ENCODE measurements around the gene BRD9.
A peak's percentile ranks its signal among the peaks of the same experiment; 100 is the strongest.
"Not testable (repeated sequence)": the region's sequence is repeated elsewhere in the genome, so short reads cannot be mapped to it uniquely, and the experiment has no call there.

The BRD9 gene

DNA sequence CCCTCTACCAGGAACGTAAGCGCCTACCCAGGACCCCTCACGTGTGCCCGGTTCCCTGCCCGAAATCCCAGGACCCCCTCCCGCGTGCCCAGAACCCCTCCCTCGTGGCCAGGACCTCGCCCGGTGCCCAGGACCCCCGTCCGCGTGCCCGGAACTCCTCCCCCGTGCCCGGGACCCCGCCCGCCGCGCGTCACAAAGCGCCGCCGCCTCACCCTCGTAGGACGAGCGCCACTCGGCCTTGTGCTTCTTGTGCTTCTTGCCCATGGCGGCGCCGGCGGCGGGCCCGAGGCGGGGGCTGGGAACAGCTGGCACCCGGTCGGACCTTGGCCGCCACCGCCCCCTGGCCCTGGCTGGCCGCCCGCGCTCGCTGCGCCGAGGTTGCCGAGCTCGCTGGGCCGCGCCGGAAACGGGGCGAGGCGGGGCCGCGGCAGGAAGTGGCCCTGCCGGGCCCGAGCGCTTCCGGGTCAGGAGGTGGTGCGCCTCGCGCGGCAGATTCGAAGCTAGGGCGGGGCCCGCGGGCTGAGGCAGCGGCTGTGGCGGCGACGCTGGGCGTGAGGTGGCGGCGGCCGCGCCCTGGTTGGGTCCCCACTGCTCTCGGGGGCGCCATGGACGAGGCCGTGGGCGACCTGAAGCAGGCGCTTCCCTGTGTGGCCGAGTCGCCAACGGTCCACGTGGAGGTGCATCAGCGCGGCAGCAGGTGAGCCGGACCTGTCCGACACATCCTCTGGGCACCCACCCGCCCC is at the start of gene BRD9, which contains the start of gene TRIP13:
Gene BRD9 (minus strand): TSS at position 408 of the 743 bp plus-strand sequence. CDS start 144 bp downstream, at position 264.
Gene TRIP13 (plus strand): TSS at position 491 of the 743 bp plus-strand sequence. CDS start 115 bp downstream, at position 606.
- peak; percentile 78 for DNase-seq

DNA sequence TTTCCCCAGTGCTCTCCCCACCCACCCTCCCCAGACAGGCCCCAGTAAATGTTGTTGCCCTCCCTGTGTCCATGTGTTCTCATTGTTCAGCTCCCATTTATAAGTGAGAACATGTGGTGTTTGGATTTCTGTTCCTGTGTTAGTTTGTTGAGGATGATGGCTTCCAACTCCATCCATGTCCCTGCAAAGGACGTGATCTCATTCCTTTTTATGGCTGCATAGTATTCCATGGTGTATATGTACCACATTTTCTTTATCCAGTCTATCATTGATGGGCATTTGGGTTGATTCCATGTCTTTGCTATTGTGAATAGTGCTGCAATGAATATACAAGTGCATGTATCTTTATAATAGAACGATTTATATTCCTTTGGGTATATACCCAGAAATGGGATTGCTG is 48.1 kb upstream of the BRD9 start:
- DNase-seq, result not testable (repeated sequence)

DNA sequence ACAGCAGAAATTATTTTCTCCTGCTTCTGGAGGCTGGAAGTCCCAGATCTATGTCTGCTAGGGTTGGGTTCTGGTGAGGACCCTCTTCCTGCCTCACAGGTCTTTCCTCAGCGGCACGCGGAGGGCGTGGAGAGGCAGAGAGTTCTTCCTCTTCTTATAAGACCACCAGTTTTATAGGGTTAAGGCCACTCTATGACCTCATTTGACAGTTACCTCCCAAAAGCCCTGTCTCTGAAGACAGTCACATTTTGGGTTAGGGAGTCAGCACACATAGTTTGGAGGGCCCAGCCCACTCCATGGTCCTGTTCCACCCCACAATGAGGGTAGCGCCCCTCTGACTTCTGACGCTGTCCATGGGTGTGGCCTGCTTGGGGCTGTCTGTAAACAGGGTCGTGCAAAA is 46.8 kb upstream of the BRD9 start:
- no peak for DNase-seq

DNA sequence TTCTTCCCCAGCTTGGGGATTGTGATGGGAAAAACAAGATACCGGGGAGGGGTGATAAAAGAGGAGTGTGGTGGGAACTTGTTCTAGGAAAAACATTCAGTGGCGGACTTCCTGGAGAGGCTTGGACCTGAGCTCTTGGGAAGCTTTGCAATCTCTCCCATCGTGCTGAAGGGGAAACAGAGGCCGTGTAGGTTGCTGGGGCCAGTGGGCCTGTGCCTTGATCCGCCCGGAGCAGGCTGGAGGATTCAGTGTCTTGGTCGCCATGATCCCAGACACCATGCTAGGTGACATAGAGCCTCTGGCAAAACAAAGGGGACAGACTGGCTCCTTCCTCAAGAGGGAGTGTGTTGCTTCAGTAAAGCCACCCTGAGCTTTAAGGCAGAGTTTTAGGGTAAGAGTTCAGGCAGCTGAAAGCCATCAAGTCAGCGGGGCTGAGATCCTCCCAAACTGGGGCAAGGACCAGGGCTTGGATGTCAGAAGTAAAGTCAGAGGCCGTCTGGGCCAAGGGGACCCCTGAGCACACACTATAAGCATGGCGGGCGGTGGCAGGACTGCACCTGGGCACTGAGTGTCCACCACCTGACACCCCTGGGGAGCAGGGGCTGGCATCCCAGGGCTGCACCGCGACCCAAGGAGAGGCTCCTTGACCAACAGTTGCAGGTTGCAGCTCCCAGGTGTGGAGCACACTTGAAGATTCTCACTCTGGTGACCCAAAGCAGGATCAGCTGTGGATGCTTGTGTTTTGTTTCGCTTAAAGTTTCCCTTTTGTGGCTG is 44.7 kb upstream of the BRD9 start:
- DNase-seq, result no peak

DNA sequence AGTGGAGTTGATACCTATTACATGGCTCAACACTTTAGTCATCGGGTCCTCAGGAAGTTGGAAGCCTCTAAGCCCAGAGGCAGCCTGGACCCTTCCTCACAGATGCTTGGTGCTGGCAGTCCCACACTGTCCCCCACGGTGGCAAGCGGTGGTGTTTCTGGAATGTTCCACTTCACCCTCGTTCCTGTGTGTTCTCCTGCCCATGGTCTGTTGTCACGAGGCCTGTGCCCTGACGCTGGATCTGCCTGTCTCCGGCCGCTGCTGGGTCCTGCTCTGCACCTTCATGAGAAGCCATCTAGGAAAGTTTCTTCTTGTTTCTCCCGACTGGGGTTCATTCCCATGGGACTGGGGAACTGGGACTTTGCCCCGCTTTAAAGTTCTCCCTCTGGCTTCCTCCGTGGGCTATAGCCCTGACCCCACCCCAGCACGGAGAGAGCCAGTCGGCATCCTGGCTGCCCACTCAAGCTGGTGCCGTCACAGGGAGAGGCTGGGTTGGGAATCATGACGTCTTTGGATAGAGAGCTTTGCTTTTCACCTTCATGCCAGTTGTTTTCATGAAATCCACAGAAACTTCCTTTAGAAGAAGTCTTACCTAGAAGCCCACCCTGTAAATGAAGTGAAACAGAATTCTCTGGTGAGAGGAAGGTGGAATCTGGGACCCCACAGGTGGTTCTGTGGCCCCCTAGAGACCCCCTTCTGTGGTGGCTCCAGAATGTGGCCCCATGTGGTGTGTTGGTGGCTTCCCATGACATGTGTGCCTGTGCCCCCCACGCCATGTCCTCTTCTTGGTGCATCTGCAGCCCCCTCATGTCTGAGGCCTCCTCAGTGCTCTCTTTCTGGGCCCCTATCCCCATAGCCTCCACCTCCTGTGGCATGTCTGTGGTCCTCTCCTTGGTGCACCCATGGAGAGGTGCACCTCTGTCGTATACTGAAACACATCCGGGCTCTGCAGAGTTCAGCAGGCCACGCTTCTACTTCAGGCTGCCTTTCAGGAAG is 43.8 kb upstream of the BRD9 start:
- no peak for DNase-seq

DNA sequence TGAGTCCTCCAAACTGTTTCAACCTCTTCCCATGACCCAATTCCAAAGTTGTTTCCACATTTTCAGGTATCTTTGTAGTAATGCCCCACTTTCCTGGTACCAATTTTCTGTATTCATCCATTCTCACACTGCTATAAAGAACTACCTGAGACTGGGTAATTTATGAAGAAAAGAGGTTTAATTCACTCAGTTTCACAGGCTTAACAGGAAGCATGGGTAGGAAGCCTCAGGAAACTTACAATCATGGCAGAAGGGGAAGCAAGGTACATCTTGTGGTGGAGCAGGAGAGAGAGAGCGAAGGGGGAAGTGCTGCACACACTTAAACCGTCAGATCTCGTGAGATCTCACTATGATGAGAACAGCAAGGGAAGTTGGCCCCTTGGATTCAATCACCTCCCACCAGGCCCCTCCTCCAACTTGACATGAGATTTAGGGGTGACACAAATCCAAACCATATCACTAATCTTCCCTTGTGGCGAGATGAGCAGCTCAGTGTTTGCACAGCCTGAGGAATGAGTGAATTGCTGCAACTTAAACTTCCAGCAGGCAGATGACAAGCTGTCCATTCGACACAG is 43.0 kb upstream of the BRD9 start:
- no peak for DNase-seq

DNA sequence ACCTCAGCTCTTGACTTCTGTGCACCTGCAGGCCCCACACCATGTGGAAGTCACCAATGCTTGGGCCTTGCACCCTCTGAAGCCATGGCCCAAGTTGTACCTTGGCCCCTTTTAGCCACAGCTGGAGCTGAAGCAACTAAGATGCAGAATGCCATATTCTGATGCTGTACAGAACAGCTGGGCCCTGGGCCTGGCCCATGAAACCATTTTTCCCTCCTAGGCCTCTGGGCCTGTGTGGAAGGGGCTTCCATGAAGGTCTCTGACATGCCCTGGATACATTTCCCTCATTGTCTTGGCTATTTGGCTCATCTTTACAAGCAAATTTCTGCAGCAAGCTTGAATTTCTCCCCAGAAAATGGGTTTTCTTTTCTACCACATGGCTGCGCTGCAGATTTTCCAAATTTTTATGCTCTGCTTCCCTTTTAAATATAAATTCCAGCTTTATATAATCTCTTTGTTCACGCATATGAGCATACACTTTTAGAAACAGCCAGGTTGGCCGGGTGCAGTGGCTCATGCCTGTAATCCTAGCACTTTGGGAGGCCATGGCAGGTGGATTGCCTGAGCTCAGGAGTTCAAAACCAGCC is 41.9 kb upstream of the BRD9 start:
- not testable (repeated sequence) for DNase-seq

DNA sequence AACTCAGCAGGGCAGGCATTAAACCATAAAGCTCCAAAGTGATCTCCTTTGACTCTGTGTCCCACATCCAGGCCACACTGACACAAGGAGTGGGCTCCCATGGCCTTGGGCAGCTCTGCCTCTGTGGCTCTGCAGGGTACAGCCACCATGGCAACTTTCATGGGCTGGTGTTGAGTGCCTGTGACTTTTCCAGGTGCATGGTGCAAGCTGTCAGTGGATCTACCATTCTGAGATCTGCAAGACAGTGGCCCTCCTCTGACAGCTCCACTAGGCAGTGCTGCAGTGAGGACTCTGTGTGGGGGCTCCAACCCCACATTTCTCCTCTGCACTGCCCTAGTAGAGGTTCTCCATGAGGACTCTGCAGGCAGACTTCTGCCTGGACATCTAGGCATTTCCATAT is 41.4 kb upstream of the BRD9 start:
- DNase-seq, result not testable (repeated sequence)

DNA sequence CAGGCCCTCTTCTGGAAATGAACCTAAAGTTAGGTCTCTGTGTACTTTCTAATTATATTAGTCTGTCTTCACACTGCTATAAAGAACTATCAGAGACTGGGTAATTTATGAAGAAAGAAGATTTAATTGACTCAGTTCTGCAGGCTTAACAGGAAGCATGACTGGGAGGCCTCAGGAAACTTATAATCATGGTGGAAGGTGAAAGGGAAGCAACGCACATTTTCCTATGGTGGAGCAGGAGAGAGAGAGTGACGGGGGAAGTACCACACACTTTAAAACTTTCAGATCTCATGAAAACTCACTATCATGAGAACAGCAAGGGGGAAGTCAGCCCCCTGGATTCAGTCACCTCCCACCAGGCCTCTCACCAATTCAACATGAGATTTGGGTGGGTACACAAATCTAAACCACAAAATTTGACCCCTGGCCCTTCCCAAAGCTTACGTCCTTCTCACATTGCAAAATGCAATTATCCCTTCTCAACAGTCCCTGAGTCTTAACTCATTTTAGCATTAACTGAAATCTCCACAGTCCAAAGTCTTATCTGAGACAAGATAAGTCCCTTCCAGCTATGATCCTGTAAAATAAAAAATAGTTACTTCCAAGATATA is 40.8 kb upstream of the BRD9 start:
- no peak for DNase-seq

DNA sequence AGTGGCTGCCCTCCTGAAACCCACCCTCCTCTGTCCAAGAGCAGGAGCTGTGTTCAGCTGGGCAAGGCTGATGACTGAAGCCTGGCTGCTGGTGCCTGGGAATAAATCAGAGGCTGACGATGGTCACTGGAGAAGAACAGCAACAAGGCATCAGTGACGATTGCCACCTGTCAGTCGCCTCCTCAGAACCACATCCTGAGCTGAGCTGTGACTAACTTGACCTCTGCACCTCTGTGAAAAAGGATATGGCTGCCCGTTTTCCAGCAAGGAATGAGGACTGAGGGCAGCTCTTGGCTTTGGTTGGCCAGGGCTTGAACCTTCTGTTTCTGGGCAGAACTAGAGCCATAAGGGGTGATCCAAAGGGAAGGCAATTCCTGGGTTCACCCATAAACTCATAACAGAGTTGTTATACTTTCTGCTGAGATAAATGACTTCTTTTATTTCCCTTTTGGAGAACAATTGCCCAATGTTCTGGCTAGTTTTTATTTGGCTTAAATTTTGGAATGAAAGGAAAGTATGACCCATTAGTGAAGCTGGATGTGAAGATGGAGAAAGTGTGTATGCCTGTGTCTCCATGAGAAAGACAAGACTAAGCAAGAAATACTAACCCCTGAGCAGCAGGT is 40.1 kb upstream of the BRD9 start:
- no peak for DNase-seq

DNA sequence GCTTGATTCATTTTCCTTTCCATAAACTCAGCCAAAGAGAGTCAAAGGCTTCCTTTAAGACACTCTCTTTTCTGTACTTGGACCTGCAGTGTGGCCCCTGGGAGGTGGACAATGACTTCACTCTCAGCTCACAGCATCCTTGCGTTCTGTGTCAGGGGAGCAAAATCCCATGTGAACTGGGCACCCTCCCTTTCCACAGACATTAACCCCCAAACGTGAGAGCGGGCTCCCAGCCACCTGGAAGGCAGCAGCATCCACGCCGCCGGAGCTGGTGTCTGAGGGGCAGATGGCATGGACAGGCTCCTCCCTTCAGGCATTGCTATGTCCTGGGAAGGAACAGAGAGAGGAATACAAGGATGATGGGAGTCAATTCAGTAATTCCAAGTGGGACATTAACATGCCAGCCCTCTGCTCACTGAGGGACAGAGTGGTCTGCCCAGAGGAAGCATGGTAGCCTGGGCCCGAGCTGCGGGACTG is 39.6 kb upstream of the BRD9 start:
- no peak for DNase-seq

DNA sequence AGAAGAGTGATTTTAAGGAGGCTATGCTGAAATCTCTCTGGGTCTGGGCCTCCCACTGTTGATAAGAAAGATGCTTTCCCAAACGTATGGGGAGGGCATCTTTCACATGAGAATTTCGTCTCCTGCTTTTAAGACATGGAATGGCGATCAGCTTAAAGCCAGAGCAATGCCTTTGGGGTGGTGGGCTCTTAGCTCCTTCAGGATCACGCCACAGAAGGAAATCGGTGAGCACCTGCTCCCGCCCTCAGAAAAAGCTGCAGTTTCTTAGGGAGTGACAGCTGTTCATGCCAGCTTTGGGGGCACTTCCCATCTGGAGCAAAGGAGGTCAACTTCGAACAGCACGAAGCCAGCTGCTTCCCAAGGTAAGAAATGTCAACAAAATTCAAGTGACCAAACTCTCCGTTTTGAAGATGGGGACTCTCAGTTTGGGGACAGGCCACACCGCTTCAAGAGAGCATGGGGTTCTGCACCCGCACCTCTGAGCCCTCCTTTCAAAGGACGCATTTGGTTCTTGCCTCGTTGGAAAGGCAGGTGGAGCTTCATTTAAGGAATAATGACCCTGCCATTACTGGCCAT is 39.1 kb upstream of the BRD9 start:
- no peak for DNase-seq

DNA sequence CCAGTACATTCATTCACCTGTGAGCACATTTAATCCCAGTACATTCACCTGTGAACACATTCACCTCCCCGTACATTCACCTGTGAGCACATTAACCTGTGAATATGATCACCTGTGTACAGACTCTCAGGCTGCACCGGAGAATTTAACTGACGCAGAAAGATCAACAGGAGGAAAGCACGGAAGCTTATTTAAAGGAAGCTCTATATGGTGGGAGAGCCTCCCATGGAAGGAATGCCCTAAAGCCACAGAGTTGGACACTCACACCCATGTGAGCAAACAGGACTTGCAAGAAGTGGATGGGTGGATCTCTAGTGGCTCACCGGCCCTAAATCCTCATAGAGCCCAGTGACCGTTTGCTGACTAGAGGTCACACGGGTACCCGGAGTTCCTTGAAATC is 38.3 kb upstream of the BRD9 start:
- DNase-seq, result no peak

DNA sequence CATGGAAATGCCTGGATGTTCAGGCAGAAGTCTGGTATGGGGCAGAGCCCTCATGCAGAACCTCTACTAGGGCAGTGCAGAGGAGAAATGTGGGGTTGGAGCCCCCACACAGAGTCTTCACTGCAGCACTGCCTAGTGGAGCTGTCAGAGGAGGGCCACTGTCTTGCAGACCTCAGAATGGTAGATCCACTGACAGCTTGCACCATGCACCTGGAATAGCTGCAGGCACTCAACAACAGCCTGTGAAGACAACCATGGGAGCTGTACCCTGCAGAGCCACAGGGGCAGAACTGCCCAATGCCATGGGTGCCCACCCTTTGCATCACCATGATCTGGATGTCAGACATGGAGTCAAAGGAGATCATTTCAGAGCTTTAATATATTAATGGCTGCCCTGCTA is 37.0 kb upstream of the BRD9 start:
- no peak for DNase-seq

DNA sequence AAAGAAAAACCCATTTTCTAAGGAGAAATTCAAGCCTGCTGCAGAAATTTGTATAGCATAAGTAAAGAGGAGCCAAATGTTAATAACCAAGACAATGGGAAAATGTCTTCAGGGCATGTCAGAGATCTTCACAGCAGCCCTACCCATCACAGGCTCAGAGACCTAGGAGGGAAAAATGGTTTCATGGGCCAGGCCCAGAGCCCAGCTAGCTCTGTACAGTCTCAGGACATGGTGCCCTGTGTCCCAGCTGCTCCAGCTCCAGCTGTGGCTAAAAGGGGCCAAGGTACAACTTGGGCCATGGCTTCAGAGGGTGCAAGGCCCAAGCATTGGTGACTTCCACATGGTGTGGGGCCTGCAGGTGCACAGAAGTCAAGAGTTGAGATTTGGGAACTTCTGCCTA is 36.6 kb upstream of the BRD9 start:
- not testable (repeated sequence) for DNase-seq

DNA sequence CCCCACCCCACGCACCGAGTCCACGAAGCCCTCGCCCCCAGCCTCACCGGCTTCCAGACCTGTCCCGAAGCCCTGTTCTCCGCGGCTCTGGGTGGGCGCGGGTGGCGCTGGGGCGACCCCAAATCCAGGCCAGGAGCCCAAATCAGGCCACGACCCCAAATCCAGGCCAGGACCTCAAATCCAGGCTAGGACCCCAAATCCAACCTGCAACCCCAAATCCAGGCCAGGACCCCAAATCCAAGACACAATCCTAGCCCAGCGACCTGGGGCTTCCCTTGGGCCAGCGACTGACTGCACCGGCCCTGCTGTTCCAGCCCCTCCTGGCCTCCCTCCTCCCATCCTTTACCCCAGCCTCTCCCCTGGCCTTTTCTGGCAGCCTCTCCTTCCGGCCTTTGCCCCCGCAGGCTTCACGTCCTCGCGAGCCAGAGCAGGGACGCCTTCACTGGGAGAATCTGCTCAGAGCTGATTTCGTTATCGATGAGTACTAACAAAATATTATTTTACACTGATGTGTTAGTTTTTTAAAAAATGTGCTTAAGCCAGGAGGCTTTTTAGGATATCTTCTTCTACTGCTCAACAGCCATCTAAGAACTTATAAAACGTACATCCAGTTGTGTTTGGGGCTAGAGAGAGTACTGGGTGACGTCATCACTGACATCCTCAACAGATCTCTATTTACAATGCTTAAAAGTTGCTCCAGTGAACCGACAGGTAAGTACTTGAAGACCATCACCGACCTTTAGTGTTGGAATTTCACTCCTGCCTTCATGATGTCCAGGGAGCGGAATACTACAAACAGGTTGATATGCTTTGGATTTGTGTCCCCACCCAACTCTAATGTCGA is 34.8 kb upstream of the BRD9 start:
- DNase-seq, result no peak

DNA sequence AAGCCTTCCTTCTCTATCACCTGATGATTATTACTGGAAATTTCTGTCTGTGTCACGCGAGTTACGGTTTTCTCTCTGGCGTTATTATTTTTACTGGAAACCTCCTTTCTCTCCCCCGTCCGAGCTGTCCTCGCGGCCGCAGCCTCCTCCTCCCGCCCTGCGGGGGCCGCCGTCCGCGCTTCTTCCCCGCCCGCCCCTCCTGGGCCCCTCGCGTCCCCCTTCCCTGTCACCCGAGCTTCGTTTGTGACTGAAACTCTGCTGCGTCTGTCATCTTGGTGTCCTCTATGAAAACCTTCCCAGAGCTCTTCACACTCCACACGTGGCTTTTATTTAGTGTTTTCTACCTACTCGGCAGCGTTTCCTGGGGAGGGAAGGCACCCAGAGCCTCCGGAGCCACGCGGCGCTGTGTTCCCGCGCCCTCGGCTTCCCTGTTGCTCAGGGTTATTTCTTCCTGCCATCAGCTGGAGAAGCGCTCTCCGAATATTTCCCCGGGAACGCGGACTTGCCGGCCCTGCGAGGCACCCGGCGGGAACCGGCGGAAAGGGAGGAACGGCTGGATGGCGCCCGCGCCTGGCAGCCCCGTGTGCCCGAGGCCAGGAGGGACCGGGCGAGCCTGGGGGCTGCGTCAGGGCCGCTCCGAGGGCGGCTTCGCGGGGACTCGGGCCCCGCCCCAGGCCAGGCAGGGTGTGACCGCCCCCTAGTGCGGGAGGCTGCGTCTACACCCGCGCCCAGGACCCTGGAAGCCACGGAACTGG is 34.0 kb upstream of the BRD9 start:
- DNase-seq, result no peak

DNA sequence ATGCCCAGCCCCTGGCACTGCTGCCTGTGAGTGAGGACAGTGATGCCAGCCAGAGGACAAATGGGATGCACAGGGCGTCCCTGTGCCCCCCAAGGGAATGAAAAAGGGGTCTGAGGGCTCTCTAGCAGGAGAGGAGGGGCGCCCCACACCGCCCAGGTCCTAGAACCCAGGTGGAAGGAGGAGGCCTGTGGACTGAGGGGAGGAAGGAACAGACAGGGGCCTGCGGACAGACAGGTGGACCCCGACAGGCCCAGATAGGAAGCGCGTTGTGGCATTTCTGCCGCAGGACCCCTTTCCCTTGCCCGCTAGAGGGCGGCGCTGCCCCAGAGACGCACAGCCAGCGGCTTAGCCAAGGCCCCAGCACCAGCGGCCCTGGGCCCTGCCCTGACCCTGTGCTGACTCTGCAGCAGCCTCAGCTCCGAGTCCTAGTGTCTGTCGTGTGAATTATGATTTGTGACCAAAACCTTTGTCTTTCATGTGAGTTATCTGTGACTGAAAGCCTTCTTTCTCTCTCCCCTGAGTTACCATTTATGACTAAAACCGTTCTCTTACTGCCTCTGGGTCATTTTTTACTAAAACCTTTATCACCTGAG is 30.8 kb upstream of the BRD9 start:
- peak; percentile 89 for DNase-seq

All from NCI-H748 treated with DMSO at 0.1 percent for 48 hours (cell line).